ENCODE data around the gene PHLDB2. TPM values are rescaled to one million over a fixed set of nuclear protein-coding genes. Genes with fewer than 3 reads are reported as not detected.
A peak's percentile ranks its signal among the peaks of the same experiment; 100 is the strongest.

PHLDB2 gene
- total RNA-seq, 1 experiment from 2014 or later: 143 TPM

- no peak for TF ChIP-seq ATF3 (IDR thresholded peaks at IDR 0.05)
- TF ChIP-seq POLR2A (IDR thresholded peaks at IDR 0.05; ENCODE audit: borderline replicate concordance, extremely low read depth, insufficient read depth, insufficient read length): no peak
These were observed 12.3 kb upstream of the PHLDB2 start (continued) for GRCh38 chr3:111846717-111847116.

GRCh38 chr3:111848283-111848682, 10.8 kb upstream of the PHLDB2 start:
- RAD21 ChIA-PET (ENCODE audit: low non-redundant PET in 1 of 2, low total read pairs in 2 of 2, uncharacterized antibody in 2 of 2, unreplicated experiment in 2 of 2): interaction anchor here (0.6 to 1.3 kb wide), 5 partner anchors 10 to 131 kb away, joined by 3 to 4 read pairs (median 3); partner anchors contain the start of gene PHLDB2 (in 1 of the 2)
- Histone ChIP-seq H3K9ac (ENCODE audit: low read length) (peak overlapping the region; percentile 14), H4K20me1 (ENCODE audit: insufficient read depth) (no peaks in the 10 kb centered on the region), H3K9me2 (ENCODE audit: insufficient read depth) (no peaks in the 10 kb centered on the region), H3K4me1 (ENCODE audit: control insufficient read depth in 1 of 2, insufficient read depth in 2 of 2, low read length in 2 of 2) (peaks cover 69 to 77% of the 10 kb centered on the region in 2 experiments), H2AFZ (ENCODE audit: low read depth, low read length, poor library complexity, severe bottlenecking) (no peak overlapping the region), H3K4me2 (ENCODE audit: low read length) (peak overlapping the region; percentile 46), H3K9me3 (ENCODE audit: control insufficient read depth in 1 of 2, insufficient read depth in 1 of 2, low read depth in 1 of 2, low read length in 2 of 2) (no peaks in the 10 kb centered on the region), H3K4me3 (replicated peaks in 1 of 2; ENCODE audit: low read depth in 1 of 2, low read length in 2 of 2) (no peak overlapping the region), H3K27me3 (ENCODE audit: insufficient read depth, low read length) (no peaks in the 10 kb centered on the region), H3K79me2 (ENCODE audit: insufficient read depth, low read length) (no peaks in the 10 kb centered on the region), H3K27ac (ENCODE audit: low read depth, low read length) (peak overlapping the region; percentile 63), H3K36me3 (ENCODE audit: control insufficient read depth in 1 of 2, insufficient read depth in 2 of 2, low read length in 2 of 2) (no peaks in the 10 kb centered on the region)
- CTCF ChIA-PET: no interaction called here
- peak; percentile 73 for ATAC-seq
- no TSS peak for BruUV-seq (replicated peaks)
- DNase-seq (ENCODE audit: low read depth, low spot score): peak; percentile 85
- POLR2A ChIA-PET: interaction anchor here (1.2 kb wide), 1 partner anchor 12 kb away, joined by 6 read pairs; no protein-coding TSS in a partner anchor
- intact Hi-C loops (cut with micrococcal nuclease): no loop called here
- TF ChIP-seq ZBTB33 (IDR thresholded peaks at IDR 0.05; ENCODE audit: extremely low read depth, insufficient replicate concordance, low read length): no peak
- TF ChIP-seq CTCF (IDR thresholded peaks at IDR 0.05 in 2 of 3, conservative IDR thresholded peaks at IDR 0.05 in 1 of 3; ENCODE audit: borderline replicate concordance in 1 of 3, insufficient read depth in 1 of 3, low read depth in 2 of 3, low read length in 2 of 3): no peak
- TF ChIP-seq EGR1 (IDR thresholded peaks at IDR 0.05; ENCODE audit: low read depth): peak; percentile 19; the same call in 1 of the 2 replicates
- TF ChIP-seq ELF1 (IDR thresholded peaks at IDR 0.05; ENCODE audit: borderline replicate concordance, low read depth): no peak
- TF ChIP-seq ZFX (IDR thresholded peaks at IDR 0.05): no peak
- peak; percentile 99 for TF ChIP-seq TCF7L2 (IDR thresholded peaks at IDR 0.05; ENCODE audit: borderline replicate concordance, extremely low read depth, insufficient read depth, insufficient read length)
- no peak for TF ChIP-seq ZNF274 (IDR thresholded peaks at IDR 0.05; ENCODE audit: low read depth, low read length)
- peak; percentile 76 for TF ChIP-seq JUND (IDR thresholded peaks at IDR 0.05)
- peak; percentile 78; the same call in 1 of the 2 replicates for TF ChIP-seq CBX3 (IDR thresholded peaks at IDR 0.05; ENCODE audit: low read depth)
- TF ChIP-seq SIN3A (IDR thresholded peaks at IDR 0.05; ENCODE audit: low read depth): peak; percentile 42; the same call in 1 of the 2 replicates
- TF ChIP-seq EZH2 (IDR thresholded peaks at IDR 0.05): no peak
- peak; percentile 45; the same call in 1 of the 2 replicates for TF ChIP-seq FOSL1 (IDR thresholded peaks at IDR 0.05; ENCODE audit: low read depth)
- no peak for TF ChIP-seq REST (IDR thresholded peaks at IDR 0.05; ENCODE audit: low read depth)
- no peak for TF ChIP-seq POLR2A (IDR thresholded peaks at IDR 0.05; ENCODE audit: borderline replicate concordance, extremely low read depth, insufficient read depth, insufficient read length)
- no peak for TF ChIP-seq YY1 (IDR thresholded peaks at IDR 0.05; ENCODE audit: extremely low read depth, insufficient replicate concordance, low read depth, low read length)
- TF ChIP-seq ATF3 (IDR thresholded peaks at IDR 0.05): no peak
- peak; percentile 25; the same call in 1 of the 2 replicates for TF ChIP-seq RAD21 (IDR thresholded peaks at IDR 0.05; ENCODE audit: low read depth)
